Thyroid gland (tissue), 4 donors: ENCODE results near the gene ORMDL3. TPM values are rescaled to one million over a fixed set of nuclear protein-coding genes. Genes with fewer than 3 reads are reported as not detected.
"Not testable (repeated sequence)": the region's sequence is repeated elsewhere in the genome, so short reads cannot be mapped to it uniquely, and the experiment has no call there.

Source experiments
- DNase-seq, 2 donors: peaks; one replicate each; pipeline ENCODE4 v3.0.0-alpha.2; 2019
- H3K27ac ChIP-seq, 3 donors: fragments of 200-600 bp; sonication (generic); 1 replicate in 2 of 3; 2 replicates in 1 of 3; pipeline ENCODE4 v1.5.1; 2016 to 2019; ENCODE audit warnings: mild to moderate bottlenecking in 1 of 3, moderate library complexity in 1 of 3
- H3K27me3 ChIP-seq: fragments of 200-600 bp; sonication (generic); one replicate; pipeline ENCODE4 v1.5.1; 2019
- H3K36me3 ChIP-seq, 2 donors: fragments of 200-600 bp; sonication (generic); one replicate each; pipeline ENCODE4 v1.5.1; 2016 to 2019
- H3K4me1 ChIP-seq, 2 donors: fragments of 200-600 bp; sonication (generic); one replicate each; pipeline ENCODE4 v1.5.1; 2017 to 2019
- H3K4me3 ChIP-seq, 3 donors: fragments of 200-600 bp; sonication (generic); replicated peaks in 1 of 3; 1 replicate in 2 of 3; 2 replicates in 1 of 3; pipeline ENCODE4 v1.5.1; 2016; ENCODE audit warnings: mild to moderate bottlenecking in 1 of 3
- H3K9me3 ChIP-seq: fragments of 200-600 bp; sonication (generic); one replicate; pipeline ENCODE4 v1.5.1; 2017
- POLR2A ChIP-seq, 2 donors: fragments of 450-650 bp; IDR thresholded peaks; one replicate each; pipeline ENCODE4 v1.6.1; 2017; ENCODE audit warnings: antibody characterized with exemption in 2 of 2, mild to moderate bottlenecking in 2 of 2, moderate library complexity in 1 of 2
- WGBS, 2 donors: methylation state at CpG; one replicate each; pipeline ENCODE4 v1.1.5; 2017; 5-methylcytosine and 5-hydroxymethylcytosine counted together
- intact Hi-C: fragments of 100-400 bp; cut with DNase I; formaldehyde crosslinking; loops from one replicate; pipeline ENCODE4 v1.15.1; 2023
- total RNA-seq, 4 donors: library from RNA; depleted of rRNA; stranded (reverse); fragments of >200 nt; gene quantifications; one replicate each; pipeline ENCODE4 v1.2.3, GENCODE V29; 2016
- TF ChIP-seq, protein P1 (sequence below), 6 experiments: fragments of 200-600 bp in 3 of 6; fragments of 450-650 bp in 3 of 6; sonication (generic) in 3 of 6; IDR thresholded peaks; one replicate each; pipeline ENCODE4 v1.5.1; 2016 to 2019; ENCODE audit warnings: antibody characterized with exemption in 6 of 6, mild to moderate bottlenecking in 2 of 6, inconsistent platforms in 1 of 6, moderate library complexity in 1 of 6

The ORMDL3 gene
- total RNA-seq, 4 donors from 2014 or later = 81.4 to 125 (median 99.0) TPM

DNA sequence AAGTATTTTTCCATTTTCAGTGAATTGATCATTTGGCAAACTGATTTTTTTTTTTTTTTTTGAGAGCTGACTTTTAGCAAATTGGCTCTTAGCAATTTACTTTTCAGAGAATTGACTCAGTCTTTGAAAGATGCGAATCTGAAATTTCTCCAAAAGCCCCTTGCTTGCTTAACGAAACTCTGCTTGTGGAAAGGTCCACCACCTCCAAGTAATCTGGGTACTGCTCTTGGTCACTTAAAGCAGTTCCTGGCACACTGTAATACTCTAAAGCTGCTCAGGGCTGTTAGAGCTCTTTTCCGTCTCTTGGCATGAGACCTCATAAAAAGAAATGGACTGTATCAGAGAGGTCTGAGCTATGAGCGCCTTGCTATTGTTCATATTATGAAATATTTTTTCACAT is 11.8 kb downstream of the ORMDL3 start:
- 46 to 88% methylated on average over 4 of the region's 4 CpGs for WGBS, 2 donors
- H3K27me3 ChIP-seq = no peaks in the 10 kb centered on the region
- H3K4me3 ChIP-seq = no peak overlapping the region
- peaks cover 2 to 4% of the 10 kb centered on the region in 2 donors for H3K36me3 ChIP-seq
- H3K9me3 ChIP-seq = no peaks in the 10 kb centered on the region
- H3K4me1 ChIP-seq = peaks cover 0 to 4% of the 10 kb centered on the region in 2 donors
- TF ChIP-seq, protein P1, sequence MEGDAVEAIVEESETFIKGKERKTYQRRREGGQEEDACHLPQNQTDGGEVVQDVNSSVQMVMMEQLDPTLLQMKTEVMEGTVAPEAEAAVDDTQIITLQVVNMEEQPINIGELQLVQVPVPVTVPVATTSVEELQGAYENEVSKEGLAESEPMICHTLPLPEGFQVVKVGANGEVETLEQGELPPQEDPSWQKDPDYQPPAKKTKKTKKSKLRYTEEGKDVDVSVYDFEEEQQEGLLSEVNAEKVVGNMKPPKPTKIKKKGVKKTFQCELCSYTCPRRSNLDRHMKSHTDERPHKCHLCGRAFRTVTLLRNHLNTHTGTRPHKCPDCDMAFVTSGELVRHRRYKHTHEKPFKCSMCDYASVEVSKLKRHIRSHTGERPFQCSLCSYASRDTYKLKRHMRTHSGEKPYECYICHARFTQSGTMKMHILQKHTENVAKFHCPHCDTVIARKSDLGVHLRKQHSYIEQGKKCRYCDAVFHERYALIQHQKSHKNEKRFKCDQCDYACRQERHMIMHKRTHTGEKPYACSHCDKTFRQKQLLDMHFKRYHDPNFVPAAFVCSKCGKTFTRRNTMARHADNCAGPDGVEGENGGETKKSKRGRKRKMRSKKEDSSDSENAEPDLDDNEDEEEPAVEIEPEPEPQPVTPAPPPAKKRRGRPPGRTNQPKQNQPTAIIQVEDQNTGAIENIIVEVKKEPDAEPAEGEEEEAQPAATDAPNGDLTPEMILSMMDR (IDR thresholded peaks at IDR 0.05) = no peak
- no peak for TF ChIP-seq POLR2A (IDR thresholded peaks at IDR 0.05)
- H3K27ac ChIP-seq = no peak overlapping the region
- no peak for DNase-seq
- intact Hi-C loops = no loop called here

DNA sequence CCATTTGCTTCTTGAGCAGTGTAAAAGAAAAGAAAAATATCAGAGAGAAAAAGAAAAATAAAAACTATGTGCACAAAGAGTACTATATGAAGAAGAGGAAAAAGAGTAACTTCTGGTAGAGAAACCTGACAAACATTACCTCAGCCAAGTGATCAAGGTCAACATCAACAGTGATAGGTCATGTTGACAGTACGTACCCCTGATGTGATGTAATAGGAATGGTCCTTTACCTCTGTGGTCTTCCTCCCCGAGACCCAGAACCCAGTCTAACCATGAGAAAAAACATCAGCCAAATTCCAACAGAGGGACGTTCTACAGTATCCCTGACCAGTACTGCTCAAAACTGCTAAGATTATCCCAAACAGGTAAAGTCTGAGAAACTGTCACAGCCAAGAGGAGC is 13.4 kb downstream of the ORMDL3 start:
- H3K36me3 ChIP-seq = no peaks in the 10 kb centered on the region
- intact Hi-C loops = no loop called here
- no peaks in the 10 kb centered on the region for H3K27me3 ChIP-seq
- H3K27ac ChIP-seq = no peak overlapping the region
- WGBS, 2 donors = 89 to 94% methylated on average over 3 of the region's 3 CpGs
- no peaks in the 10 kb centered on the region for H3K9me3 ChIP-seq
- H3K4me1 ChIP-seq = peaks cover 0 to 4% of the 10 kb centered on the region in 2 donors
- DNase-seq = no peak
- no peak for TF ChIP-seq POLR2A (IDR thresholded peaks at IDR 0.05)
- TF ChIP-seq, protein P1 (IDR thresholded peaks at IDR 0.05) = no peak
- no peak overlapping the region for H3K4me3 ChIP-seq

DNA sequence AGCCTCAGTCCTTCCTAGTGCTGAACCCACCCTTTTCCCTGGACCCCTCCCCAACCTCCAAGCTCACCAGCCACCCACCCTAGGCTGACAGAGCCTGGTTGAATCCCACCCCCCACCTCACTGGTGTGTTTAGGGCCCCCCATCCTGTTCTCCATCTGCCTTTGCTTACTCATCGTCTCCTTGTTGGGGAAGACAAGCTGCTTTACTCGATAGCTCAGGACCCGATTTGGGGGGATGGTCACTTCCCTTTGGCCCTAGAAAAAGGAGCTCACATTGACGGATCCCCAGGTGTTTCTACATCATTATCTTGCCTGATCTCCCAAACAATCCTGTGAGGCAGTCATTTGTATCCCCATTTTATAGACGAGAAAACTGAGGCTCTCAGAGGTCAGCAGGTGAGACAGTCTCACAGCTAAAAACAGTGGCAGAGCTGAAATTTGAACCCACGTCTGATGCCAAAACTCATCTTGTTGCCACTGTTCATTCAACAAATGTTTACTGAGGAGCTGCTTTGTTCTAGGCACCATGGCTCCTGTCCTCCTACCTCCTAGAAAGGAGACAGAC is 18.5 kb downstream of the ORMDL3 start:
- intact Hi-C loops = no loop called here
- Histone ChIP-seq H3K4me3 (no peak overlapping the region), H3K27ac (no peak overlapping the region), H3K9me3 (no peaks in the 10 kb centered on the region), H3K27me3 (no peaks in the 10 kb centered on the region), H3K36me3 (no peaks in the 10 kb centered on the region), H3K4me1 (peaks cover 0 to 4% of the 10 kb centered on the region in 2 donors)
- 94 to 96% methylated on average over 6 of the region's 6 CpGs for WGBS, 2 donors
- no peak for TF ChIP-seq POLR2A (IDR thresholded peaks at IDR 0.05)
- TF ChIP-seq, protein P1 (IDR thresholded peaks at IDR 0.05) = no peak
- DNase-seq = no peak

DNA sequence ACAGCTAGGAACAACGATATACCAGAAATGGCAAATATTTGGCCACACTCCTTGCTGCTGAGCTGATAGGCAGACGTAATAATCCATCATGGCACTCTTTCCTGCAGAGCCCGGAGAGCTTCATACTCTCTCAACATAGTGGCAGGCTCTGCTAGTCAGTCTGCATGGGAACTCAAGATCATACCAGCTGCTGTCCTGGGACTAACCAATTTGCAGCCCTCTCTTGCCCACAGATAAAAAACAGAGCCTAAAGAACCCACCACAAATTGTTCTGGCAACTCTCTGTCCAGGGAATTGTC is 22.5 kb downstream of the ORMDL3 start:
- DNase-seq = no peak
- no peaks in the 10 kb centered on the region for H3K27me3 ChIP-seq
- intact Hi-C loops = no loop called here
- H3K4me3 ChIP-seq = no peak overlapping the region
- H3K9me3 ChIP-seq = no peaks in the 10 kb centered on the region
- TF ChIP-seq, protein P1 (IDR thresholded peaks at IDR 0.05) = no peak
- no peak for TF ChIP-seq POLR2A (IDR thresholded peaks at IDR 0.05)
- peaks cover 0 to 4% of the 10 kb centered on the region in 2 donors for H3K4me1 ChIP-seq
- H3K36me3 ChIP-seq = no peaks in the 10 kb centered on the region
- WGBS, 2 donors = 86 to 87% methylated on average over 3 of the region's 3 CpGs
- no peak overlapping the region for H3K27ac ChIP-seq

DNA sequence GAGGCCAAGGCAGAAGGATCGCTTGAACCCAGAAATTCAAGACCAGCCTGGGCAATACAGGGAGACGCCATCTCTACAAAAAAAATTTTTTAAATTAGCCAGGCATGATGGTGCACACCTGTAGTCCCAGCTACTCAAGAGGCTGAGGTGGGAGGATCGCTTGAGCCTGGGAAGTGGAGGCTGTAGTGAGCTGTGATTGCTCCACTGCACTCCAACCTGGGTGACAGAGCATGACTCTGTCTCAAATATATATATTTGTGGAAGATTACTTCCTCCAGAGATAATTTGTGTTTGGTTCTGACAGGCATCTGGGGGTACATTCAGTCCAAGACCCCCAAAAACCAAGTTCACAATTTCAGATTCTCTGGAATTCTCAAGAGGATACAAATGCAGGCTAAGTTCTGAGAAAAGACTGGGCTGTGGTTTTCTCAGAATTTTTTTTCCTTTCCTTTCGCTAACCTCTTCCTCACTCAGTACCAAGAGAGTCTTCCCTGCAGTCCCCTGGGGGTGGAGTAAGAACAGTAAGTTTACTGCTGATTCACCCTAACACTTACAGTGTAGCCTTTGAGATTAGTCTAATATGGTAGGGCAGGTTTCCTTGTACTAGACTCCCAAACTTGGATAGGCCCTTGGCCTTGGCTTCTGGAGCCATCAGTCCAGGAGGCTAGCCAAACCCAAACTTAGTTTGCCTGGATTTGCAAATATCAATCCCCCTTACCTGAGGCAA is 24.1 kb downstream of the ORMDL3 start:
- Histone ChIP-seq H3K36me3 (no peaks in the 10 kb centered on the region), H3K9me3 (no peaks in the 10 kb centered on the region), H3K4me1 (peaks cover 11 to 12% of the 10 kb centered on the region in 2 donors), H3K27me3 (no peaks in the 10 kb centered on the region), H3K4me3 (no peak overlapping the region), H3K27ac (no peak overlapping the region)
- DNase-seq = no peak
- TF ChIP-seq, protein P1 (IDR thresholded peaks at IDR 0.05) = no peak
- intact Hi-C loops = no loop called here
- WGBS, 2 donors = 90 to 95% methylated on average over 4 of the region's 4 CpGs

DNA sequence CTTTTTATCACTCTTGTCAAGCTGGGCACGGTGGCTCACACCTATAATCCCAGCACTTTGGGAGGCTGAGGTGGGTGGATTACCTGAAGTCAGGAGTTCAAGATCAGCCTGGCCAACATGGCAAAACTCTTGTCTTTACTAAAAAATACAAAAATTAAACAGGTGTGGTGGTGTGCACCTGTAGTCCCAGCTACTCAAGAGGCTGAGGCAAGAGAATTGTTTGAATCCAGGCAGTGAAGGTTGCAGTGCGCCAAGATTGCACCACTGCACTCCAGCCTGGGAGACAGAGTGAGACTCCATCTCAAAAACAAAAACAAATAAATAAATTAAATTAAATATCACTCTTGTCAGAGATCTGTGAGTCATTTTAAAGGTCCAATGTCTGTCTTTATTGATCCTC is 25.4 kb downstream of the ORMDL3 start:
- H3K4me1 ChIP-seq = peaks cover 11 to 12% of the 10 kb centered on the region in 2 donors
- WGBS, 2 donors = 96 to 98% methylated on average over 2 of the region's 2 CpGs
- H3K36me3 ChIP-seq, H3K27me3 ChIP-seq, H3K9me3 ChIP-seq, H3K27ac ChIP-seq, DNase-seq, H3K4me3 ChIP-seq, intact Hi-C loops: not testable (repeated sequence)
